MM.1S (cell line): Measurements from ENCODE around the gene SYT1.

ENCODE experiments used
- EZH2phosphoT487 ChIP-seq: fragments of 300-600 bp; sonication (generic); IDR thresholded peaks from 2 replicates; pipeline ENCODE4 v1.6.1; 2018; ENCODE audit warnings: antibody characterized with exemption, low read length
- TF ChIP-seq, protein P1 (sequence below): fragments of 300-600 bp; sonication (generic); IDR thresholded peaks from 2 replicates; pipeline ENCODE4 v1.5.1; 2016; ENCODE audit warnings: antibody characterized with exemption, low read length, mixed read lengths

DNA sequence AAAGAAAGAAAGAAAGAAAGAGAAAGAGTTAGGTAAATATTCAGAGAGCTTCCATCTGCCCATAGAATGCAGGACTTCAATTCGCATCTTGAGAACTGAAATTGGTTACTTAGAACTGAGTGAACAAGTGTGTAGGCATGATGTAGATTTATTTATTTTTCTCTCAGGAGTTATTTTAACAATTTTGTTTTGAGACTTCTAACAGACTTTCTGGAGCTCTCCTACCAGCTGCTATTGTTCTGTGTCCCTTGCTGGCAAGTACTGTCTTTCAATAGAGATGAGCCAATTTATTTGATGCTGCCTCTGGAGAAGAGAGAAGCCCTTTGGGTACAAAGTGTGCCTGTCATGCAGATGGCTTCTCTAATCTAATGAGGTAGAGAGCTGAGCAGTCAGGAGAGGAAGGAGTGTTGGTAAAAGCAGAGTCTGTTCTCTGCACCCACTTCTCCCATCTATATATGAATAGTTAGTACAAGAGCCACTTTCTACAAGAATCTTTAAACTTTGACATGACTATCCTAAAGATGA, 67.0 kb downstream of the SYT1 start:
- TF ChIP-seq EZH2phosphoT487: no peak
- TF ChIP-seq, protein P1, sequence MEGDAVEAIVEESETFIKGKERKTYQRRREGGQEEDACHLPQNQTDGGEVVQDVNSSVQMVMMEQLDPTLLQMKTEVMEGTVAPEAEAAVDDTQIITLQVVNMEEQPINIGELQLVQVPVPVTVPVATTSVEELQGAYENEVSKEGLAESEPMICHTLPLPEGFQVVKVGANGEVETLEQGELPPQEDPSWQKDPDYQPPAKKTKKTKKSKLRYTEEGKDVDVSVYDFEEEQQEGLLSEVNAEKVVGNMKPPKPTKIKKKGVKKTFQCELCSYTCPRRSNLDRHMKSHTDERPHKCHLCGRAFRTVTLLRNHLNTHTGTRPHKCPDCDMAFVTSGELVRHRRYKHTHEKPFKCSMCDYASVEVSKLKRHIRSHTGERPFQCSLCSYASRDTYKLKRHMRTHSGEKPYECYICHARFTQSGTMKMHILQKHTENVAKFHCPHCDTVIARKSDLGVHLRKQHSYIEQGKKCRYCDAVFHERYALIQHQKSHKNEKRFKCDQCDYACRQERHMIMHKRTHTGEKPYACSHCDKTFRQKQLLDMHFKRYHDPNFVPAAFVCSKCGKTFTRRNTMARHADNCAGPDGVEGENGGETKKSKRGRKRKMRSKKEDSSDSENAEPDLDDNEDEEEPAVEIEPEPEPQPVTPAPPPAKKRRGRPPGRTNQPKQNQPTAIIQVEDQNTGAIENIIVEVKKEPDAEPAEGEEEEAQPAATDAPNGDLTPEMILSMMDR: no peak
